HTR-8/SVneo (cell line): ENCODE results near the gene OR6K3.
"Not testable (repeated sequence)": the region's sequence is repeated elsewhere in the genome, so short reads cannot be mapped to it uniquely, and the experiment has no call there.

Source experiments
- DNase-seq: peaks from one replicate; pipeline ENCODE4 v3.0.0; 2011; ENCODE audit warnings: low spot score, mixed read lengths; ENCODE audit not compliant: insufficient read length
- FAIRE-seq: peaks from 2 replicates; lab custom pipeline; 2011; peaks lifted over from hg19 to GRCh38; lab: Jason Lieb, UNC

Gene OR6K3

DNA sequence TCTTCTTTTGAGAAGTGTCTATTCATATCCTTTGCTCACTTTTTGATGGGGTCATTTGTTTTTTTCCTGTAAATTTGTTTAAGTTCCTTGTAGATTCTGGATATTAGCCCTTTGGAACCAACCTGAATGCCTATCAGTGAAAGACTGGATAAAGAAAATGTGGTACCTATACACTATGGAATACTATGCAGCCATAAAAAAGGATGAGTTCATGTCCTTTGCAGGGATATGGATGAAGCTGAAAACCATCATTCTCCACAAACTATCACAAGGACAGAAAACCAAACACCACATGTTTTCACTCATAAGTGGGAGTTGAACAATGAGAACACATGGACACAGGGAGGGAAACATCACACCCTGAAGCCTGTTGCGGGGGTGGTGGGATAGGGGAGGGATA, 32.2 kb downstream of the OR6K3 start:
- not testable (repeated sequence) for DNase-seq, FAIRE-seq

DNA sequence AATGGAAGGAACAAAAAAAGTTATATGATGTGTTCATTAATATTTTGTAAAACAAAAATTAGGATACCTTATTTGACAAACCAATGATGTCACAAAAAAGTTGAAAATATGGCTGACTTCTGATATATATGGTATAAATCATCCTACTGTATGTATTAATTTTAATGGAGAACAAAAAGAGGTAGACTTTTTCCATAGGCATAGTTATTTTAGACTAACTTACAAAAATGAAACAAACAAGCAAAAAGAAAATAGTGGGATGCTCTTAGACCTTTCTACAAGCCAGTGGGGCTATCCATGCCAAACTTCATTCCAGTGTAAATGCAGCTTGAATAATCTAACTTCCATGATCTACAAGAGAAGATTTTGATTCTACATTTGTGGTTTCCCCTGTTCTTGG, 33.5 kb downstream of the OR6K3 start:
- FAIRE-seq (no peak), DNase-seq (no peak)

DNA sequence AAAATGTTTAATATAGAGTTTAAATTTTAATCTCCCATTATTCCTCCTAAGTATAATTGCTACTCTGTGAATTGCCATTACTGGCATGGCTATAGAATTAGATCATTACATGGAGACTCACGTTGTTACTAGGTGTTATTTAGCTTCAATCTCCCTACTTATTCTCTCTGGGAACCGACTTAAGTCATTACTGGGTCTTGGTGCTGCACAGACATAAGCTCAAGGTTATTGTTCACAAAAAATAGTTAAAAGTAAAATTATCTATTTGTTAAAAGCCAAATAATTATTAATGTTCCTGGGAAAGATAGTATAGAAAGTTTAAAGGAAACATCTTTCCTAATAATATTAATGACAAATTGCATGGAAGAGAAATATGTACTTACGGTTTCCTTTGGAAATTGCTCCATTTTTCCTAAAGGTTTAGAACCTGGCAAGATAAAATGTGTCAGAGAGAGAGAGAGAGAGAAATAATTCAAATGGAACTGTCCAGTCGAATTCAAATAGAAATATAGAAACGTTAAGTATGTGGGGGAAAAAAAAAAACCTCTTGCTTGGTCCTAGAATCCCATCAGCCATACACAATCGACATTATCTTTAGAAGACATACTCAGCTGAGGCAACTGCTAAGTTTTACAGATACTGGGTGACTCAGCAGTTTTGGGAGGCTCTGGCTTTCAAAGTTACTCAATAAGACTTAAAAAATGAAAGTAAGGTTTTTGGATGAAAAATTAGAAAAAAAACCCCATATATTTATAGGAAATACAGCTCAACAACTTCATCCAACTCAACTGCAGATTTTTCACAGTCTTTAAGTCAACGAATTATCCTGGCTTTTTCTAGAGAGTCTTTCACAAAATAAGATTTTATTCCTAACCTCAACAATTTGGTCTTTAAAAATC, 34.2 kb downstream of the OR6K3 start, which contains the start of gene SPTA1:
SPTA1 (minus strand) TSS at position 605 of the 899 bp plus-strand sequence; CDS start at position 407, 198 bp downstream.
- DNase-seq, result no peak

DNA sequence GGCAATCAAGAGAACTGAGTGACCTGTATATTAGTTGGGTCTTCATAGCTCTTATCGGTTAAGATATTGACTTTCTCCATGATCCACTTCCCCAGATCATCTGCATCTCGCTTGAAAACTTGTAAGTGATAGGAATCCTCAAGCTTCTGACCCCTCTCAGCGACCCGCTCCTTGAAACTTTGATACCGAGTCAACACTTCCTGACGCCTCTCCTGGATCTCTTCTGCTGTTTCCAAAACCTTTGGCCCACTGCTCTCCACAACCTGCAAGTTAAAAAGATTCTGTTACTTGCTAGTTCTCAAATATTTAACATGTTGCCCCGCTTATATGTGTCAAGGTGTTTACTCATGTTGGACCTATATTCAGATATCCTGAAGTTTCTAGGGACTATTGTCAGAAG, 35.4 kb downstream of the OR6K3 start:
- DNase-seq (no peak), FAIRE-seq (no peak)

More for the DNA sequence above, 34.2 kb downstream of the OR6K3 start, which contains the start of gene SPTA1:
- no peak for FAIRE-seq

DNA sequence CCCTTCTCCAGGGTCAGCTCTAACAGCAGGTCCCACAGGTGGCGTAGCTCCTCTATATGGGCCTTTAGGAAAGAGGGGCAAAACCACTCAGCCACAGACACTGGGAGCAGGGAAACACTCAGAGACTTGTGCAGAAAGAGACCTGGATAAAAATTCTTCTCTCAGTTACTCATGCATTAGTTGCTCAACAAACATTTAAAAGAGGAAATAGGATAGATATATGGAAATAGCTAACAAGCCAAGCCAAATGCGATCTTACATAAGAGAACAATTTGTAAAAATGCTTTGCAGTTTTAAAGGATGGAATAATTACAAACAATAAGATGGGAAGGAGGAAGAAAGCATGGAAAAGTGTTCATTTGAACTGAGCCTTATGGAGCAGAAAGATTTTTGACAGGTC, 38.9 kb downstream of the OR6K3 start:
- DNase-seq (no peak), FAIRE-seq (no peak)

DNA sequence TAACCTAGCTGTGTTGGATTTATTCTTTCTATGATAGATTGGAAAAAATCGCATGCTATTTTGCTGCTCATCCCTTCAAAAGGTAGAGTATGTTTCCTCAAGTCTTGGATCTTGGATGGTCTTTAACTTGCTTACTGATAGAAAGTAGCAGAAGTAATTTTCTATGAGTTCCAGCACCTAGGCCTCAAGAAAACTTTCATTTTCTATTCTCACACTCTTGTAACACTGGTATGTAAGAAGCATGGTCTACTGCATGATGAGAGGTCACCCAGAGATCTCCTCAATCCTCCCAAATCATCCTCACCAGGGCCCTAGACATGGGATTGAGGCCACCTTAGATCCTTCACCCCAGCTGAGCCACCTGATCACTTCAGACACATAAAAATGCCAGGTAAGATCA, 41.2 kb downstream of the OR6K3 start:
- DNase-seq, result no peak
- FAIRE-seq, result no peak

DNA sequence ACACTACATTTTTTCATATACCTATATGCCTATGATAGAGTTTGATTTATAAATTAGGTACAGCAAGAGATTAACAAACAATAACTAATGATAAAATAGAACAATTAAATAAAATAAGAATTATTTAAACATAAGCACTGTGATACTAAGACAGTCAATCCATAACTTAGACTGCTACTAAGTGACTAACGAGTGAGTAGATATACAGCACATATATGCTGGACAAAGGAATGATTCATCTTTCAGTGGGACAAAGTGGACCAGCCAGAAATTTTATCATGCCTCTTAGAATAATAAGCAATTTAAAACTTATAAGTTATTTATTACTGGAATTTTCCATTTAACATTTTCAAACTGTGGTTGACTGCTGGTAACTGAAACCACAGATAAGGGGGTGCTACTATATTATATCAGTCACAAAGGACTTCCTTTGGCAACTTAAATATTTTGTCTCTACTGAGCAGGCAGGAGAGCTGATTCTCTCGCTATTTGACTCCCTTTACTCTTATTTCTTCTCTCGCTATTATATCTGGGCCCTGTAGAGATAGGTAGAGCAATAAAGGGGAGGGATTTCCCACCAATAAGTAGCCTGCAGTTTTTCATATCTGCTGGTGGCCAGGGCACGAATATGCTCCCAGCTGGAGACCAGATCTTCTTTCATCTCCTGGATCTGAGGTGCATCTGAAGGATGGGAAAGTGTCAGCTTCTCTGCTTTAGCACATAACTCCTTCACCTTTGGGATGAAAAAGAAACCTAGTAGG, 44.8 kb downstream of the OR6K3 start:
- FAIRE-seq, result no peak

DNA sequence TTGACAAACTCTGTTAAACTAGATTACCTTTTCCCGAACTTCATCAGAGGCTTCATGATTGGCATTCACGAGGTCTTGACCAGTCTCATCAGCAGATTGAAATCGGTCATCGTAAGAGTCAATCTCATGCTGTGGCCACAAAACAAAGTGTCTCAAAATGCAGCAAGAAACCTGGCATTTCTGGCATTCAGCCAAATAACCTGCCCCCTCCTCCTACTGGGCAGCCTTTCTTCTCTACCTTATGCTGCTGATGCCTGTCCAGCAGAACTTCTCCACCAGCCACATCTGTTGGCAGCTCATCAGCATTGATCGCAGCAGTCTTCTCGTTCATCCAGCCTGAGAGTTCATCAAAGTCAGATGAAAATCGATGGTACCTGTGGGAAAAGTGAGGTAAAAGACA, 46.2 kb downstream of the OR6K3 start:
- no peak for DNase-seq
- FAIRE-seq, result no peak

More for the DNA sequence above, 44.8 kb downstream of the OR6K3 start:
- no peak for DNase-seq
